ENCODE measurements around the gene PPP1R14C.
A peak's percentile ranks its signal among the peaks of the same experiment; 100 is the strongest.
"Not testable (repeated sequence)": the region's sequence is repeated elsewhere in the genome, so short reads cannot be mapped to it uniquely, and the experiment has no call there.

Gene PPP1R14C

DNA sequence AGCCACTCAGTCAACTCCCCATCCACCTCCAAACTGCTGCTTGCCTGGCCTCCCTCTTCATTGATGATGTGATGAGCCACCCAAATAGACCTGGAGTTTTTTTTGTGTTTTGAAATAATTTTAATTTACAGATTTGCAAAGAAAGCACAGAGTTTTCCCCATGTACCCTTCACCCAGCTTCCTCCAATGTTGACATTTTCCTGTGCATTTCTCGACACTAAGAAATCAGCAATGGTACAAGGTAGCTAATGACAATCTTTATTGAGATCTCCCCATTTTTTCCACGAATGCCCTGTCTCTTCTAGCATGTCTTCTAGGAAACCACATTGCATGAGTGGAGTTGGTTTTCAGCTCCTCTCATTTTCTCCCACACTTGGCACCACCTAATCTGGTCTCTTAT is 30.1 kb downstream of the PPP1R14C start:
- DNase-seq: no peak

DNA sequence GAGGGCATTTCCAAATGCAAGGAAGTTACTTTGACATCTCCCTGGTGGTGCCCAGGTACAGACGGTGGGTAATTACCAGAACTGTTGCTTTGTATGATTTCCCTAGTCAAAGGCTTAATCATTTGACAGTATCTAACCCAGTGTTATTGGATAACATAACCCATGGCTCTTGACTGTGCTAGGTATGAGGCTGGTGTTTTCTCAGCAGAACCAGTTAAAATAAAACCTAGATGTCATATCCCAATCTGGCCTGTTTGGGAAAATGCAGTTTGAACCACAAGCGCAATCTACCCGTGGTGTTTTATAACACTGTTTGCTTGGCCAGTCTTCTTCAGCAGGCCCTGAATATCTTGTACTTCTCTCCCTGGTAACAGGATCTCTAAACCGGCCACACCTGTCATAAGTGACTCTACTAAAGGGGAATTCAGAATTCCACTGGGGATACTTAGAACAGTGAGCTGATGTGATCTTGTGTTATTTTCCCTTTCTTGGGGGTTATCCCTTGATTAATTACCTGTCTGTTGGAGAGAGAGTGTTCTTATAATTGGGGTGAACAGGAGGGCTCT is 32.8 kb downstream of the PPP1R14C start:
- no peak for DNase-seq

DNA sequence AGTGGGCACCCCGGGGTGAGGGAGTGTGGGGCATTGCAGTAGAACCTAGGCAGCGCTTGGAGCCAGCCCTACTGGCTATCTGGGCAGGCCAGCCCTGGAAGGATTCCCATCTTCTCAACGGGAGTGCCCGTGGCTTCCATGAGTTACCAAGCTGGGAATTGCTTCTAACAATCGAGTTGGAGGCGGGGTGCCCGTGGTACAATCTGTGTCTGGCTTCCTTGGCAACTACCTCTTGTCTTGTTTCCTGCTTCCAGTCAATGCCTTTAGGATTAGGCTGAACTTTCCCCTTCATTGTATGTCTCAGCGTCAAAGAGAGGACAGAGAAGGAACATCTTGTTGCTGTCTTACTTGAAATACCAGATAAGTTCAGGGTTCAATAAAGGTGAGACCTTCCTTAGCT is 33.3 kb downstream of the PPP1R14C start:
- no peak for DNase-seq

DNA sequence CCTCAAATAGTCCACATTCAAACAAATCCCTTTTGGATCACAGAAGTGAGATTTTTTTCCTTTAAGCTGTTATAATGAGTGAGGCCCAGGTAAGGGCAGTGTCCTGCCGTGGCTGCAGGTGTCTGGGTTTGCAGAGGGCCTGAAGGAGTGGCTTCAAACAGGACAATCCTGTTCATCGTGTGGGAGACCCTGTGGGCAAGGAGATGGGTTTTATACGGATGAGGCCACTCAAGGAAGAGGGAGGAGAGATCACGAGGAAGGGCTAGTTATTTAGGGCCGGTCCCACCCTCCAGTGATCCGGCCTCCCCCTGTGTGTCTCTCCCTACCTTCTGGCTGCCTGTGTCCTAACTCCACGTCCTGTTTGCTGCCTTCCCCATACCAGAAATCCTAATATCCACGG is 33.8 kb downstream of the PPP1R14C start:
- no peak for DNase-seq

DNA sequence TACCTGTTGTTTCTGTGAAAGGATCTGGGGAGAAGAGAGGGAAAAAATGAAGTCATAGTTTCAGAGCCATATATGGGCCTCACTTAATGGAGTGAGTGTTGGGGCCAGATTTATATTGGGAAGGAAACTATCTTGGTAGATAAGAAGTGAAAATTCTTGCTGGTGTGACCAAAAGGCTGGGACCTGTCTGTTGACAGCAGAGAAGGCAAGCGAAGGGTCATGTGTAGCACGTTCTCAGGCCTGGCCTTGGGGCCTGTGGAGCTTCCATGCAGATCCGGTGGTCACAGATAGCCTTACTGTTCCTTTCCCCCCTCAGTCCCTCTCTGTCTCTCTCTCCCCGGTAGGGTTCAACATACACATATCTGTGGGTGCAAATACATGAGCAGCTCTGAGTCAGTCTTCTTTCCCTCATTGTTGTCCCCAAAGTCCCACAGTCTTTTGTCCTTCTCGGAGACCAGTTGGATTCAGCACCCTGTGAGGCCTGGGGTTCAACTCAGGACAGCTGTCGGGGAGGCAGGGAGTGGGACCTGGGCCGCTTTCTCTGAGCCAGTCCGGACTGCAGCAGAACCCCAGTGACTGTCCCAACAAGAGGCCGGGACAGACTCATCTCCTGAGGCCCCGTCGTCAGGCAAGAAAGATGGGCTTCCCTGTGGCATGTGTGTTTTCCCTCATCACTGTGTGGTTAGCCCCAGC is 34.6 kb downstream of the PPP1R14C start:
- DNase-seq: no peak

DNA sequence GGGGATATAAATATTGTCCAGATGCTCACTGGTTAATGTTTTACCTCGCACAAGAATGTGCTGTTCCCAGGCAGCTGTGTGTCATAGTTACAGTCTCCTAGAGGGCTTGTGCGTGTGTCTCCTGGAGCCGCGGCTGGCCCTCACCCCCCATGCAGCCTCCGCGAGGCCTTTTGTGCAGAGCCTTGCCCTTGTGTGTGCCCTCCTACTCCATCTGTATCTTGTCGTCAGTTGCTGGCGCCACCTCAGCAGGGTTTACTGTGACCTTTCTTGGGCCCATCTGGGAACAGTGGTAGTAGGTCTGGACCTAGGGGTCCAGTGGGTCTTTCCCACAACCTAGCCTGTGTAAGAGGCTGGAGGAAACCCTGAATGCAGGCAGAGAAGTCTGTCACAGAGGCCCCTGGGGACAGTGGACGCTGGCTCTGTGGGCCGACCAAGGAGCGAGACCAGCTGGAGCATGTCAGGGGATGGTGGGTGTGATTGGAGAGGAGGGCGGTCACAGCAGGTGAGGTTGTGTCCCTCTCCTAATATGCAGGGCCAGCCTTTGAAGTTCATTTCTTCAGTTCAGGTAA is 35.2 kb downstream of the PPP1R14C start:
- DNase-seq: no peak

DNA sequence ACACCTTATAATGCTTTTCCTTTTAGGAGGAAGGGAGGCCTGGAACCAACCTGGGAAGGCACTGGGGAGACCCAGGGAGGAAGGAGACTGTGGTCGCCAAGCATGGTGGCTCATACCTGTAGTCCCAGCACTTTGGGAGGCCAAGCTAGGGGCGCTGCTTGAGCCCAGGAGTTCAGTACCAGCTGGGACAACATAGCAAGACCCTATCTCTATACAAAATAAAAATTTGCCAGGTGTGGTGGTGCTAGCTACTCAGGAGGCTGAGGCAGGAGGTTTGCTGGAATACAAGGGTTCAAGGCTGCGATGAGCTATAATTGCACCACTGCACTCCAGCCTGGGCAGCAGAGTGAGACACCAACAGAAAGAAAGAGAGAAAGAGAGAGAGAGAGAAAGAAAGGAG is 36.2 kb downstream of the PPP1R14C start:
- DNase-seq: no peak

DNA sequence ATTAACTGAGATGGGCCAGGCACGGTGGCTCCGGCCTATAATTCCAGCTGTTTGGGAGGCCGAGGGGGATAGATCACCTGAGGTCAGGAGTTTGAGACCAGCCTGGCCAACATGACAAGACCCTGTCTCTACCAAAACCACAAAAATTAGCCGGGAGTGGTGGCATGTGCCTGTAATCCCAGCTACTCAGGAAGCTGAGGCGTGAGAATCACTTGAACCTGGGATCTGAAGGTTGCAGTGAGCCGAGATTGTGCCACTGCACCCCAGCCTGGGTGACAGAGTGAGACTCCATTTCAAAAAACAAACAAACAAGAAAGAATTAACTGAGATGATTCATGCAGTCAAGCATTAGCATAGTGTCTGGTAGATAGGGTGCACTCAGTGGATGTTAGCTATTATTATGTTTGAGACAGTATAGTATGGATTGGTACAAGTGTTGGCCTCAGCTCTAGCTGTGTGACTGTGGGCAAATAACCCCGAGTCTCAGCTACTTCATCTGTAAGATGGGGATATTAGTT is 37.1 kb downstream of the PPP1R14C start:
- DNase-seq: not testable (repeated sequence)

DNA sequence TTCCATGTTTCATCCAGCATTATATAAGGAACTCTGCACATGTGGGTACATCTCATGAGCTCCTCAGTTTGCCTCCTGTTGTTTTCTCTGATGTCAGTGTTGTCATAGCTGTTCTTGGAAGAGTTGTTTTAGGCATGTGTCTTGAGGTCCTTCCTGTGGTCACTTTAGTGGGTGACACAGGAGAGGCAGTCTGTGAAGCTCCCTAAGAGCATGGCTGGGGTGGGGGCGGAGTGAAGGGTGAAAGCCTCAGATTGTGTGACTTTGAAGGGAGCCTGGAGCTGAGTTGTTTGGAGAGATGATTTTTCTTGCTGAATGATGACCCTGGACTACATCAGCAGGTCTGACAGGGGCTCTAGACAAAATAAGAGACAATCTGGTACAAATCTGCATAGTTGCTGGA is 37.7 kb downstream of the PPP1R14C start:
- no peak for DNase-seq

DNA sequence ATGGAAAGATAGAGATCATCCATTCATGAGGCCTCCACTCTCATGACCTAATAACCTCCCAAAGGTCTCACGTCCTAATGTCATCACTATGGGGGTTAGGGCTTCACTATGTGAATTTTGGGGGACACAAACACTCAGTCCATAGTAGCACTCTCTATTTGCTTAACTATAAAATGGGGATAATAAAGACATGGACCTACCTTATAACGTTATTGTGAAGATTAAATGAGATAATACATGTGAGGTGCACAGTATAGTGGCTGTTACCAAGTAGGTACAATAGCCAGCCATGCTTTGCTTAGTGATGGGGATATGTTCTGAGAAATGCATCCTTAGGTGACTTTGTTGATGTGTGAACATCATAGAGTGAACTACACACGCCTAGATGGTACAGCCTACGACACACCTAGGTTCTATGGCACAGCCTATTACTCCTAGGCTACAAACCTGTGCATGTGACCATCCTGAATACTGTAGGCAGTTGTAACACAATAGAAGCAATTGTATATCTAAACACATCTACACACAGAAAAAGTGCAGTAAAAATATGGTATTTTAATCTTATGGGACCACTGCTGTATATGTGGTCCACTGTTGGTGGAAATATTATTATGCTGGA is 39.7 kb downstream of the PPP1R14C start:
- no peak for DNase-seq

DNA sequence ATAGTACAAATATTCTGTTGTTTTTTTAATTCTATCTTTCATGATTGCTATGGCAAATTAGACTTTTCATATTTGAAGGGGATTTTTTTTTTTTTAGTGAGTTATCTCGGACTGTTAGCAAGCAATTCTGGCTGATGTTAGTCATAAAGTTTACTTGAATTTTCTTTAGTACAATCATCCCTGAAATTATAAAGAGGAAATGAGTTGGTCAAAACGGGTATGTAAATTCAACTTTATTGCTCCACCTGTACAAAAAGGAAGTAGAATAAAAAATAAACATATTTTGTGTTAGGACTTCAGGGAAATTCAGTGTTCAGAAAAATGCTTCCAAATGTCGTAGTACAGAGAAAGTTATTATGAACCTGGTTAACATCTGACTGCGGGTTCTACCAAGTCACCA is 40.3 kb downstream of the PPP1R14C start:
- no peak for DNase-seq

DNA sequence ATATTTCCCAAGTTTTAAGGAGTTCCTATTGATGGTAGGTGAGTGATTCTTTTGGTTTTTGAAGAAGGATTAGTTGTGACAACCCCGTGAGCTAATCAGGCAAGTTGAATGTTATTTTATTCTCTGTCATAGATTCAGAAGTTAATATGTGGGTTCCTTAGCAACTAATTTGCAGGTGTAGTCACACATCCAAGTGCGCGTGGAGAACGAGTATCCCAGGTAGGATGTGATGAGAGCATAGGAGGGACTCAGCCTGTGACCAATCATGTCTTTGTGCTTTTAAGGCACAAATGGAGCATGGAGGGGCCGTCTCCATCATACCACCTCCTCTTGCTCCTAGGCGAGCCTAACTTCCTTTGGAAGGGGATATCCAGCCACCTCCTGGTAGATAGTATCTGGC is 41.1 kb downstream of the PPP1R14C start:
- no peak for DNase-seq

DNA sequence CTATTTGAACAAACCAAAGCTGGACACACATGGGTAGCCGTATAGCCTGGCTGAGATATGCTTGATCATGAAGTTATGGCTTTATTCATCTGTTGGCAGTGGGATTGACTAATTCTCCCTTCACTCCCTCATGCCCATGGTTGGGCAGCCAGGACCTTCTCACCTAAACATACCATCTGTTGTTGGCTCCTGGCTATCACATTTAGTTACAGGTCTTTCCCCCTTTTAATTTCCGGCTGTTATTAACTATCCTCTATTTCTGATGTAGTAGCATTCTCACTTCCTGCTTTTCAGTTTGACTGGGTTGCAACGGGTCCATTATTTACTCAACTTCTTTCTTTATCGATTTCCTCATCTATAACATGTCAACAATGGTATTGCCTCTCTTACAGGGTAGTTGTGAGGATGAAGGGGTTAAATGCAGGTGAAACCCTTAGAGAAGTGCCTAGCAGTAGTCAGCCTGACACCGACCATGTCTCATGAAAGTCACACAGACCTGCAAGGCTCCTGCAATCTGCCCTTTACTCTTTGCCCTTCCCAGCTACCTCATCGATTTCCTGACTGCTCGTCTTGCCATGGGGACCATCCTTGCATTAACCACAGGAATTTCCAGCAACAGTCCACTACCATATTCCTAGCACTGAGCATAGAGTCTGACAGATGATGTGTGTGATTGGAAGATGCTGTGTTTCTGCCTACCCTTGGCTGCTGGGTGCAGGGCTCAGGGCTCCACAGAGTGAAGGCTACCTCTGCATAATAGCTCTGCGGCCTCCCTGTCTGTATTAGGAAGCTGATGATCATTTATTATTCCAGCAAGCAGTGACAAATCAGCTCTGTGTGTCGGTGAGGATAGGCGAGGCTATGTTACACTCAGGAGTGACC is 42.2 kb downstream of the PPP1R14C start:
- no peak for DNase-seq

DNA sequence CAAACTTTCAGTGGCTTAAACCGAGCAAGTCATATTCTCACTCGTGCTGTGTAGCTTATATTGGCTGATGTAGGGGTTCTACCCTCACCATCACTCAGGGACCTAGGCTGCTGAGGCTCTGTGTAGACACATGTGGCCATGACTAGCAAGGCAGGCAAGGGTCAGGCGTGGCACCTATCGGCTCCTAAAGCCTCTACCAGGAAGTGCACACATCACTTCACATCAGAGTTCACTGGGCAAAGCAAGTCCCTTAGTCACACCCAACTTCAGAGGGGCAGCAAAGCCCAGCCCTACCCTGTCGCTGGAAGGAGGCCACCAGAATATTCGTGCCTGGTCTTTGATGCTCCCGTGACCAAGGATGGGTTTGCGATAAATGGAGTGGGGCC is 42.9 kb downstream of the PPP1R14C start:
- DNase-seq: no peak

DNA sequence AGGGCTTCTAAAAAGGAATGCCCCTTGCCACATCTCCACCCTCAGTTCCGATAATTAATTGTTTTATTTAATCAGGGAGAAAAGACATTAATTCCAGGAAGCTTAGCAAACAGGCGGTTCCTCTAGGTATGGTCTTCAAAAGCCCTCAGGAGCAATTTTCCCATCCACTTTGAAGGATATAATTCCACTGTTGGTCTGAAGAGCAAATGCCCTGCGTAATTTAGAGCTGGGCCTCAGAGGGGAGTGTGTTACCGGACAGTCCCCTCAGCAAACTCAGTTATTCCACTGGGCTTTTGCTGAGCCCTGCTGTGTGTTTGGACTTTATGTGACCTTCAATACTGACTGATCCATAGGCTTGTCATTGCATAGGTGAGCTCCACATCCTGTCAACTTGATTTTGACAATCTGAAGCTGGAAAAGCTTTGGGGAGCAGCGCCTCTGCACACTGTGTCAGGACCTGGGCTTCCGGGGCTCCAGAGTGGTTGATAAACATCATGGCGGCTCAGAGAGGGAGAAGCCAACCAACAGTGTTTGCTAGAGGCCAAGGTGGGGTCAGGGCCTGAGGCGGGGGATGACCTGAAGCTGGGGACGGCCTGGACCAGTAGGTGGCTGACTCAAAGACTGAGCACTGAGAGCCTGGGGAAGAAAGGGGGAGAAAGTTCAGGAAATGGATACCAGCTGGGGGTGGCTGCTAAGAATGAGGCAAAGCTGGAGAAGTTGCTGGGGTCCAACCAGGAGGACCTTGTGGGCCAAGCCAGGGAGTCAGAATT is 43.5 kb downstream of the PPP1R14C start:
- no peak for DNase-seq

DNA sequence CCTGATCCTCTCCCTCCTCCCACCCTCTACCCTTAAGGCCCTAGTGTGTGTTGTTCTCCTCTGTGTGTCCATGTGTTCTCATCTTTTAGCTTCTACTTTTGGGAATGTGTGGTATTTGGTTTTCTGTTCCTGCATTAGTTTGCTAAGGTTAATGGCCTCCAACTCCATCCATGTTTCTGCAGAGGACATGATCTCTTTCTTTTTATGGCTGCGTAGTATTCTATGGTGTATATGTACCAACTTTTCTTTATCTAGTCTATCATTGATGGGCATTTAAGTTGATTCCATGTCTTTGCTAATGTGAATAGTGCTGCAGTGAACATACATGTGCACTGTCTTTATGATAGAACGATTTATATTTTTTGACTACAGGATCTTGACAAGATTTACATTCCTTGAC is 44.6 kb downstream of the PPP1R14C start:
- DNase-seq: not testable (repeated sequence)

DNA sequence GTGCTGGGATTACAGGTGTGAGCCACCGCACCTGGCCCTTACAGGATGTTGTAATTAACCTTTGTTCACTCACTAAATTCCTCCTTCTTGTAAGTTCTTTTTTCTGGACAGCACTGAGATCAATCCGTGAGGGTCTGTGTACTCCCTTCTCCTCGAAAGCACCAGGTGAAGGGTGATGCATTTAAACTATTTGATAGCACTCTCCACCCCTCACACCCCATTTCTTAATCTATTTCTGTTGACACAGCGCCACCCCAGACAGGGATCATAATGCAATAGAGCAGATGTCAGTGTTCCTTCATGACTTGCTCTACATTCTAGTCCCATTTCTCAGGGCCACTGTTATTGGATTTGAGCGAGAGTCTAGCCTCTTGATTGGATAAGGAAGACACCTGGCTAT is 46.3 kb downstream of the PPP1R14C start:
- DNase-seq: no peak

DNA sequence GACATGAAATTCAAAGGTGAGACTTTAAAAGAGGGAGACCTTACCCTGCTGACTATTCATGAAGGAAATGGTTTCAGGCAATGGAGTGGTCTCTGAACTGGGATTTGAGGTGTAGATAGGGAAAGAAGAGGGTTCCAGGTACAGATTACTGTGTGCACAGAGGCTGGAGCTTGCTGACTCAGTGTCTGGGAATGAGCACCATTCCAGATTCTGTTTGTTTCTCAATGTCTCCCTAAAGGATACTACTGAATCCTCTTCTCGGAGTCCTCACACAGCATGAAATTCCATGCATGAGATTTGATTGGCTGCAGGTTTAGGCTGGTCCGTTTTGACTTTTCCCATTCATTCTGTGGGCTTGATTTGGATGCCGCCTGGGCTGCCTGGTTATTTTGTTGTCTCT is 49.0 kb downstream of the PPP1R14C start:
- no peak for DNase-seq

DNA sequence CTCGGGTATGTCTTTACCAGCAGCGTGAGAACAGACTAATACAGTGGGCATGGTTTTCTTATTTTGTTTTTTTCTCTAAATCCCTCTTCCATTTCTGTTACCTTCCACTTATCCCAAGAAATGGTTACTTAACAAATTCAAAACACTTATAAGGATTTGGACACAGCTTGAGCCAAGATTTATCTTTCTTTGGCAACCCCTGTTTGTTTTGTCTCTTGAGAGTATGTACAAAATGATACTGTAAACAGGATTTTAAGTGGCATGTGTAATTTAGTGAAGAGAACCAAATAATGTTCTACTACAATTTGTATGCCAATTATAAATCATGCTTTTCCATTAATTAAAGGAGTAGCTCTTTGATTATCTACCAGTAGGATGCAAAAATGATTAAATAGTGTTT is 51.4 kb downstream of the PPP1R14C start:
- DNase-seq: no peak

DNA sequence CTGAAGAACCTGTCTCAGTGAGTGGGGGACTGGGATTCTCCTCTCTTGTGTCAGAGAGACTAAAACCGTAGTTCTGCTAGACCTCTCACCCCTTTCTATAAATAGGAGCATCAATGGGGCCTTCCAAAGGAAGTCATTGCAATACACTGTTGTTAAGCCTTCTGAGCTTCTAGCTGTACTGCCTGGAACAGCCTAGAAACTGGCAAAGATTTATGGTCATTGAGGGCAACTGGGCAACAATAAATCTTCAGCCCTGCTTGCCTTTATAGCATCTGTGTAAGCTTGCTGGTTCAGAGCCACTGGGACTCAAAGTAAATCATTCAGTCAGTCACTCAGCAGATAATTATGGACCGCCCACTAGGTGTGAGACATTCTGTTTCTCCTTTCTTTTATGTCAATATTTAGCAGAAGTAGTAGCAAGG is 53.2 kb downstream of the PPP1R14C start:
- peak; percentile 82 for DNase-seq

DNA sequence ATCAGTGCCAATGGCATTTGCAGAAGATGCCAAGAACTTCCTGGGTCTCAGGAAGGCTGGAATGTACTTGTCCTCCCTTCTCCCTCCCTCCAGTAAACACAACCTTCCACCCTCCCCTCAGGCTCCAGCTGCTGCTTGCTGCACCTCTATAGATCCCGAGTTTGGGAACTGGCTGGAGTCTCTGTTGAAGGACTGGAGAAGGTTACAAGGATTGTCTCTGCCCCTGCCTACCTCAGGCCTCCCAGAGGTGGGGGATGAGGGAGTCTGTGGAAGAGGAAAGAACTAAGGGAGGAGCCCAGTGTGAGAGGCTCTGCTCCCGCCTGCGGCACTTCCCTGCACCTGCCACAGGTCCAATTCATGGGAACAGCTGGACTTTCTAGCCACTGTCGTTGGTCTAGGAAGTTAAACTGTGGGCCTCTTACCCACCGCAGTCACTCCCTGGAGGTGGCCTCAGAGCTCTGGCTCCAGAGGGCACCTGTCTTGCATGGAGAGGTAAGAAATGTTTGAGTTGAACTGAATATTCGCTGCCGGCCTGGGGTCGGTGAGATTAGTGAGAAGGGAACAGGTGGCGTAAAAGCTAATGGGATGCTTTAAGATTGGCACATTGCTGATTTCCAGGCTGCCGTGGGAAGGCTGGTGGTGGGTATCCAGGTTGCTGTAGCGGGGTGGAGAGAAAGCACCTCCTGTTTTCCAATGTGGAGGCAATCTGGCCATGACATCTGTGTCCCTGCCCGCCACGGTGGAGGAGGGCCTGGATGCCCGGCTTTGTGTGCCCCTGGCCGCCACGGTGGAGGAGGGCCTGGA is 54.3 kb downstream of the PPP1R14C start:
- DNase-seq: no peak

Data from NCI-H2227 treated with DMSO at 0.1 percent for 48 hours (cell line).